Mesenchymal stem cell (in vitro differentiated cells and primary cell): Measurements from ENCODE around the gene RBBP8NL.

ENCODE experiments used
- DNase-seq: peaks from one replicate; pipeline ENCODE4 v3.0.0-alpha.2; 2013
- H2AFZ ChIP-seq: one replicate; pipeline ENCODE4 v1.6.1; 2013; ENCODE audit warnings: low read depth, mild to moderate bottlenecking, control low read depth, inconsistent platforms, low read length, moderate library complexity
- H2AK5ac ChIP-seq: 2 replicates; pipeline ENCODE4 v1.6.1; 2013; ENCODE audit warnings: low read length, moderate library complexity, mild to moderate bottlenecking, inconsistent platforms; ENCODE audit not compliant: severe bottlenecking
- H2BK120ac ChIP-seq: one replicate; pipeline ENCODE4 v1.6.1; 2013; ENCODE audit warnings: low read depth, mild to moderate bottlenecking, inconsistent platforms, low read length, moderate library complexity
- H2BK12ac ChIP-seq, 2 experiments: one replicate each; pipeline ENCODE4 v1.6.1; 2013; ENCODE audit warnings: inconsistent platforms in 2 of 2, low read length in 2 of 2, mild to moderate bottlenecking in 2 of 2, moderate library complexity in 2 of 2, control low read depth in 1 of 2
- H2BK15ac ChIP-seq: one replicate; pipeline ENCODE4 v1.6.1; 2013; ENCODE audit warnings: mild to moderate bottlenecking, low read depth, inconsistent platforms; ENCODE audit not compliant: poor library complexity, severe bottlenecking
- H2BK5ac ChIP-seq: 2 replicates; pipeline ENCODE4 v1.6.1; 2013; ENCODE audit warnings: low read depth, mild to moderate bottlenecking, low read length, control low read depth, inconsistent platforms; ENCODE audit not compliant: poor library complexity, severe bottlenecking
- H3K14ac ChIP-seq, 2 experiments: one replicate each; pipeline ENCODE4 v1.6.1; 2013; ENCODE audit warnings: inconsistent platforms in 2 of 2, low read length in 2 of 2, control low read depth in 1 of 2, mild to moderate bottlenecking in 1 of 2, moderate library complexity in 1 of 2
- H3K18ac ChIP-seq, 2 experiments: one replicate each; pipeline ENCODE4 v1.6.1; 2013; ENCODE audit warnings: inconsistent platforms in 2 of 2, low read length in 2 of 2, control low read depth in 1 of 2, low read depth in 1 of 2, mild to moderate bottlenecking in 1 of 2
- H3K23ac ChIP-seq, 2 experiments: one replicate each; pipeline ENCODE4 v1.6.1; 2013; ENCODE audit warnings: inconsistent platforms in 2 of 2, low read length in 2 of 2, mild to moderate bottlenecking in 2 of 2, moderate library complexity in 2 of 2, control low read depth in 1 of 2
- H3K27ac ChIP-seq: 2 replicates; pipeline ENCODE4 v1.5.1; 2013; ENCODE audit warnings: mild to moderate bottlenecking, moderate library complexity, low read length, control low read depth, inconsistent platforms; ENCODE audit not compliant: poor library complexity, severe bottlenecking
- H3K27me3 ChIP-seq, 2 experiments: 2 replicates each; pipeline versions ENCODE4 v1.6.1 to v1.7.0; 2013; ENCODE audit warnings: low read length in 2 of 2, mild to moderate bottlenecking in 2 of 2, moderate library complexity in 2 of 2, control low read depth in 1 of 2, inconsistent platforms in 1 of 2; ENCODE audit not compliant: control insufficient read depth in 1 of 2, insufficient read depth in 1 of 2
- H3K36me3 ChIP-seq, 2 experiments: 2 replicates each; pipeline versions ENCODE4 v1.6.1 to v1.7.0; 2013; ENCODE audit warnings: low read length in 2 of 2, control low read depth in 1 of 2, inconsistent platforms in 1 of 2, low read depth in 1 of 2, mild to moderate bottlenecking in 1 of 2; ENCODE audit not compliant: insufficient read depth in 2 of 2, control insufficient read depth in 1 of 2
- H3K4ac ChIP-seq, 2 experiments: one replicate each; pipeline ENCODE4 v1.6.1; 2013; ENCODE audit warnings: inconsistent platforms in 2 of 2, low read length in 2 of 2, mild to moderate bottlenecking in 2 of 2, moderate library complexity in 2 of 2, control low read depth in 1 of 2, low read depth in 1 of 2
- H3K4me1 ChIP-seq: 2 replicates; pipeline ENCODE4 v1.6.1; 2013; ENCODE audit warnings: low read depth, low read length, control low read depth; ENCODE audit not compliant: control insufficient read depth, insufficient read depth
- H3K4me2 ChIP-seq: 2 replicates; pipeline ENCODE4 v1.6.1; 2013; ENCODE audit warnings: low read length, mild to moderate bottlenecking, inconsistent platforms; ENCODE audit not compliant: poor library complexity, severe bottlenecking
- H3K4me3 ChIP-seq, 2 experiments: 2 replicates each; pipeline versions ENCODE4 v1.5.1 to v1.7.0; 2013; ENCODE audit warnings: low read length in 2 of 2, mild to moderate bottlenecking in 2 of 2, control low read depth in 1 of 2, low read depth in 1 of 2; ENCODE audit not compliant: insufficient read depth in 1 of 2
- H3K79me1 ChIP-seq: replicated peaks from 2 replicates; pipeline ENCODE4 v1.6.1; 2013; ENCODE audit warnings: mild to moderate bottlenecking, control low read depth, low read length, inconsistent platforms; ENCODE audit not compliant: poor library complexity, severe bottlenecking
- H3K9ac ChIP-seq: 2 replicates; pipeline ENCODE4 v1.7.0; 2013; ENCODE audit warnings: mild to moderate bottlenecking, low read length, moderate library complexity
- H3K9me3 ChIP-seq: 2 replicates; pipeline ENCODE4 v1.7.0; 2013; ENCODE audit warnings: mild to moderate bottlenecking, low read length; ENCODE audit not compliant: control insufficient read depth
- H4K8ac ChIP-seq: one replicate; pipeline ENCODE4 v1.6.1; 2013; ENCODE audit warnings: inconsistent platforms, mild to moderate bottlenecking, low read length, moderate library complexity
- H4K91ac ChIP-seq: one replicate; pipeline ENCODE4 v1.6.1; 2013; ENCODE audit warnings: mild to moderate bottlenecking, low read length, inconsistent platforms
- WGBS: methylation state at CpG from one replicate; pipeline ENCODE4 v1.1.7; 2013; ENCODE audit warnings: mixed read lengths; 5-methylcytosine and 5-hydroxymethylcytosine counted together

Gene RBBP8NL

GRCh38 chr20:62381202-62381797 is 46.0 kb downstream of the RBBP8NL start:
- H3K4ac ChIP-seq = no peak overlapping the region
- H2BK120ac ChIP-seq = no peak overlapping the region
- DNase-seq = no peak
- H3K4me2 ChIP-seq = no peak overlapping the region
- H3K4me1 ChIP-seq = peaks cover 42% of the 10 kb centered on the region
- H2BK5ac ChIP-seq = no peak overlapping the region
- H3K27me3 ChIP-seq = no peaks in the 10 kb centered on the region
- peak overlapping the region; percentile 23 for H2AK5ac ChIP-seq
- H3K79me1 ChIP-seq = peaks cover 17% of the 10 kb centered on the region
- H2BK12ac ChIP-seq = peak overlapping the region in 1 of 2 experiments; percentile 49
- H3K4me3 ChIP-seq = no peak overlapping the region
- H4K8ac ChIP-seq = no peak overlapping the region
- 71% methylated on average over 13 of the region's 16 CpGs for WGBS
- no peak overlapping the region for H3K14ac ChIP-seq
- H2AFZ ChIP-seq = no peak overlapping the region
- no peak overlapping the region for H4K91ac ChIP-seq
- peak overlapping the region in 1 of 2 experiments; percentile 4 for H3K18ac ChIP-seq
- no peak overlapping the region for H2BK15ac ChIP-seq
- H3K9me3 ChIP-seq = no peaks in the 10 kb centered on the region
- H3K27ac ChIP-seq = no peak overlapping the region
- H3K23ac ChIP-seq = no peak overlapping the region
- H3K9ac ChIP-seq = peak overlapping the region; percentile 36
- peaks cover 13 to 20% of the 10 kb centered on the region in 2 experiments for H3K36me3 ChIP-seq

GRCh38 chr20:62378215-62378614 is 49.1 kb downstream of the RBBP8NL start:
- Histone ChIP-seq H3K4ac (peak overlapping the region in 1 of 2 experiments; percentile 5), H3K9me3 (no peaks in the 10 kb centered on the region), H3K18ac (peak overlapping the region in 1 of 2 experiments; percentile 46), H3K79me1 (peaks cover 14% of the 10 kb centered on the region), H4K91ac (peak overlapping the region; percentile 70), H3K27ac (peak overlapping the region; percentile 97), H3K4me2 (no peak overlapping the region), H2AFZ (no peak overlapping the region), H3K36me3 (peaks cover 9 to 22% of the 10 kb centered on the region in 2 experiments), H2BK15ac (no peak overlapping the region), H2AK5ac (peak overlapping the region; percentile 95), H2BK12ac (peak overlapping the region; percentile 18 to 80), H3K4me1 (peaks cover 67% of the 10 kb centered on the region), H3K27me3 (no peaks in the 10 kb centered on the region), H2BK5ac (peak overlapping the region; percentile 74), H3K23ac (no peak overlapping the region), H4K8ac (no peak overlapping the region), H3K9ac (no peak overlapping the region), H3K14ac (no peak overlapping the region), H3K4me3 (no peak overlapping the region), H2BK120ac (no peak overlapping the region)
- no peak for DNase-seq
- WGBS = 84% methylated on average over 22 of the region's 22 CpGs

- Histone ChIP-seq H4K91ac (no peak overlapping the region), H3K4me2 (no peak overlapping the region), H3K4ac (peak overlapping the region; percentile 17 to 20), H2BK12ac (peak overlapping the region; percentile 84 to 90), H3K79me1 (peaks cover 12% of the 10 kb centered on the region), H2BK15ac (peak overlapping the region; percentile 84), H2AFZ (no peak overlapping the region), H4K8ac (no peak overlapping the region), H3K36me3 (peaks cover 9 to 22% of the 10 kb centered on the region in 2 experiments), H2AK5ac (peak overlapping the region; percentile 95), H3K9me3 (no peaks in the 10 kb centered on the region), H3K4me1 (peaks cover 68% of the 10 kb centered on the region), H3K23ac (no peak overlapping the region), H3K18ac (peak overlapping the region in 1 of 2 experiments; percentile 66), H3K27me3 (no peaks in the 10 kb centered on the region), H3K14ac (peak overlapping the region in 1 of 2 experiments; percentile 61), H3K4me3 (no peak overlapping the region), H2BK5ac (peak overlapping the region; percentile 74), H3K9ac (no peak overlapping the region), H3K27ac (peak overlapping the region; percentile 97), H2BK120ac (peak overlapping the region; percentile 11)
- 97% methylated on average over 15 of the region's 15 CpGs for WGBS
- DNase-seq = no peak
These were observed 49.6 kb downstream of the RBBP8NL start for GRCh38 chr20:62377615-62378178.

GRCh38 chr20:62377064-62377461 is 50.3 kb downstream of the RBBP8NL start:
- H3K27me3 ChIP-seq = no peaks in the 10 kb centered on the region
- H3K4ac ChIP-seq = peak overlapping the region; percentile 74 to 76
- no peak overlapping the region for H3K23ac ChIP-seq
- H3K79me1 ChIP-seq = peaks cover 10% of the 10 kb centered on the region
- DNase-seq = no peak
- H3K4me3 ChIP-seq = no peak overlapping the region
- peak overlapping the region; percentile 95 for H2AK5ac ChIP-seq
- peak overlapping the region; percentile 91 for H4K8ac ChIP-seq
- H2BK15ac ChIP-seq = peak overlapping the region; percentile 75
- peak overlapping the region; percentile 98 for H2BK5ac ChIP-seq
- H2BK120ac ChIP-seq = peak overlapping the region; percentile 96
- H2BK12ac ChIP-seq = peak overlapping the region; percentile 59 to 98
- H3K9ac ChIP-seq = no peak overlapping the region
- peak overlapping the region; percentile 93 to 94 for H3K18ac ChIP-seq
- no peak overlapping the region for H2AFZ ChIP-seq
- H4K91ac ChIP-seq = peak overlapping the region; percentile 94
- no peak overlapping the region for H3K4me2 ChIP-seq
- peaks cover 6 to 16% of the 10 kb centered on the region in 2 experiments for H3K36me3 ChIP-seq
- 98% methylated on average over 14 of the region's 17 CpGs for WGBS
- H3K14ac ChIP-seq = peak overlapping the region in 1 of 2 experiments; percentile 83
- H3K4me1 ChIP-seq = peaks cover 71% of the 10 kb centered on the region
- no peaks in the 10 kb centered on the region for H3K9me3 ChIP-seq
- peak overlapping the region; percentile 97 for H3K27ac ChIP-seq
